Liver (tissue), 9 donors: ENCODE data around the gene MICAL3. TPM values are rescaled to one million over a fixed set of nuclear protein-coding genes. Genes with fewer than 3 reads are reported as not detected.
"Not testable (repeated sequence)": the region's sequence is repeated elsewhere in the genome, so short reads cannot be mapped to it uniquely, and the experiment has no call there.

ENCODE experiments used
- DNase-seq: peaks from one replicate; pipeline ENCODE4 v3.0.0-alpha.2; 2017; ENCODE audit warnings: low spot score
- H3K27ac ChIP-seq, 2 donors: one replicate each; pipeline ENCODE4 v1.7.0; 2013; ENCODE audit warnings: inconsistent platforms in 2 of 2, low read length in 2 of 2, control low read depth in 1 of 2, low read depth in 1 of 2, mild to moderate bottlenecking in 1 of 2
- H3K27me3 ChIP-seq, 4 donors: one replicate each; pipeline versions ENCODE4 v1.6.1 to v1.7.0; 2013; ENCODE audit warnings: low read length in 3 of 4, inconsistent platforms in 1 of 4, mild to moderate bottlenecking in 1 of 4, moderate library complexity in 1 of 4; ENCODE audit not compliant: control insufficient read depth in 4 of 4, insufficient read depth in 4 of 4
- H3K36me3 ChIP-seq, 4 donors: one replicate each; pipeline versions ENCODE4 v1.6.1 to v1.7.0; 2013; ENCODE audit warnings: low read length in 3 of 4, mild to moderate bottlenecking in 3 of 4, low read depth in 1 of 4, moderate library complexity in 1 of 4; ENCODE audit not compliant: control insufficient read depth in 4 of 4, insufficient read depth in 3 of 4
- H3K4me1 ChIP-seq, 4 donors: one replicate each; pipeline versions ENCODE4 v1.6.1 to v1.7.0; 2013; ENCODE audit warnings: low read length in 3 of 4, mild to moderate bottlenecking in 3 of 4, moderate library complexity in 1 of 4; ENCODE audit not compliant: control insufficient read depth in 4 of 4, insufficient read depth in 4 of 4
- H3K4me3 ChIP-seq, 3 donors: one replicate each; pipeline versions ENCODE4 v1.6.1 to v1.7.0; 2013; ENCODE audit warnings: low read length in 3 of 3, control low read depth in 1 of 3, low read depth in 1 of 3, mild to moderate bottlenecking in 1 of 3
- H3K9ac ChIP-seq, 2 donors: one replicate each; pipeline ENCODE4 v1.7.0; 2013; ENCODE audit warnings: low read length in 2 of 2, mild to moderate bottlenecking in 2 of 2, moderate library complexity in 2 of 2, control low read depth in 1 of 2, low read depth in 1 of 2
- H3K9me3 ChIP-seq, 4 donors: one replicate each; pipeline versions ENCODE4 v1.6.1 to v1.7.0; 2013; ENCODE audit warnings: low read length in 3 of 4; ENCODE audit not compliant: control insufficient read depth in 4 of 4
- ATF3 ChIP-seq: IDR thresholded peaks from 2 replicates; pipeline ENCODE4 v1.6.1; 2016; ENCODE audit warnings: antibody characterized with exemption
- CTCF ChIP-seq: fragments of 150-350 bp; IDR thresholded peaks from 2 replicates; pipeline ENCODE4 v1.5.1; 2017; ENCODE audit warnings: improper control_type of control experiment, low read depth, low read length; ENCODE audit not compliant: missing input control
- GABPA ChIP-seq, 2 donors: IDR thresholded peaks in 1 of 2; conservative IDR thresholded peaks in 1 of 2; 2 replicates each; pipeline ENCODE4 v1.6.1; 2016; ENCODE audit warnings: antibody characterized with exemption in 2 of 2, mild to moderate bottlenecking in 1 of 2, moderate library complexity in 1 of 2
- JUND ChIP-seq, 2 donors: IDR thresholded peaks; 2 replicates each; pipeline ENCODE4 v1.6.1; 2016; ENCODE audit warnings: antibody characterized with exemption in 2 of 2
- MAX ChIP-seq: IDR thresholded peaks from 2 replicates; pipeline ENCODE4 v1.6.1; 2016; ENCODE audit warnings: antibody characterized with exemption
- NR2F2 ChIP-seq: IDR thresholded peaks from 2 replicates; pipeline ENCODE4 v1.6.1; 2016; ENCODE audit warnings: antibody characterized with exemption
- RXRA ChIP-seq, 2 donors: IDR thresholded peaks; 2 replicates each; pipeline ENCODE4 v1.6.1; 2017 to 2018; ENCODE audit warnings: antibody characterized with exemption in 2 of 2, mild to moderate bottlenecking in 1 of 2
- SP1 ChIP-seq: IDR thresholded peaks from 2 replicates; pipeline ENCODE4 v1.6.1; 2018; ENCODE audit warnings: antibody characterized with exemption, mild to moderate bottlenecking
- YY1 ChIP-seq: IDR thresholded peaks from 2 replicates; pipeline ENCODE4 v1.6.1; 2016; ENCODE audit warnings: antibody characterized with exemption, mild to moderate bottlenecking
- ZBTB33 ChIP-seq: IDR thresholded peaks from 2 replicates; pipeline ENCODE4 v1.6.1; 2016; ENCODE audit warnings: antibody characterized with exemption
- WGBS: extraction: QIAGEN DNeasy Blood & Tissue Kit; methylation state at CpG from one replicate; pipeline ENCODE4 v1.1.7; 2013; 5-methylcytosine and 5-hydroxymethylcytosine counted together
- polyA plus RNA-seq, 2 donors: library from polyadenylated mRNA; stranded (reverse) in 1 of 2; unstranded in 1 of 2; fragments of 200-250 nt in 1 of 2; fragments of >200 nt in 1 of 2; fragmentation: Nextera tagmentation in 1 of 2; extraction: Ambion mirVana in 1 of 2; gene quantifications; one replicate each; pipeline versions ENCODE4 v1.2.1 to v1.2.3, GENCODE V29; 2013 to 2015
- total RNA-seq, 2 donors: library from RNA; depleted of rRNA; stranded (reverse); fragments of >200 nt; gene quantifications; one replicate each; pipeline ENCODE4 v1.2.3, GENCODE V29; 2014
- donor health status: healthy.
- donor health status: healthy.
- donor health status: healthy.
- donor health status: healthy.
- donor health status: healthy.

The MICAL3 gene
- total and polyA plus RNA-seq, 4 donors = 6.4 to 38.4 (median 23.4) TPM

GRCh38 chr22:17878186-17878694 lies 146.1 kb downstream of the MICAL3 start (continued):
- TF ChIP-seq NR2F2 (no peak), SP1 (no peak), GABPA (IDR thresholded peaks at IDR 0.05 in 1 of 2, conservative IDR thresholded peaks at IDR 0.05 in 1 of 2) (no peak), JUND (IDR thresholded peaks at IDR 0.05) (no peak), CTCF (no peak), YY1 (no peak)

GRCh38 chr22:17876878-17877855 lies 147.2 kb downstream of the MICAL3 start:
- not testable (repeated sequence) for H3K9me3 ChIP-seq, DNase-seq, H3K27me3 ChIP-seq, H3K4me3 ChIP-seq, H3K9ac ChIP-seq, H3K27ac ChIP-seq
- peak in 1 of 2 donors; percentile 14 for TF ChIP-seq RXRA (IDR thresholded peaks at IDR 0.05)
- TF ChIP-seq NR2F2 = peak; percentile 95
- Histone ChIP-seq H3K36me3 (peaks cover 2 to 21% (median 13%) of the 10 kb centered on the region in 4 donors), H3K4me1 (peaks cover 0 to 21% (median 12%) of the 10 kb centered on the region in 4 donors)

- Histone ChIP-seq H3K27me3 (no peaks in the 10 kb centered on the region), H3K27ac (no peak overlapping the region), H3K4me1 (peaks cover 0 to 21% (median 12%) of the 10 kb centered on the region in 4 donors), H3K36me3 (peaks cover 3 to 28% (median 17%) of the 10 kb centered on the region in 4 donors), H3K9ac (no peak overlapping the region), H3K9me3 (no peaks in the 10 kb centered on the region), H3K4me3 (no peak overlapping the region)
- no peak for TF ChIP-seq MAX
- TF ChIP-seq ZBTB33 = no peak
- TF ChIP-seq JUND (IDR thresholded peaks at IDR 0.05) = no peak
- no peak for TF ChIP-seq RXRA (IDR thresholded peaks at IDR 0.05)
- no peak for TF ChIP-seq ATF3
- 85% methylated on average over 4 of the region's 4 CpGs for WGBS
- no peak for DNase-seq
These were observed 148.0 kb downstream of the MICAL3 start for GRCh38 chr22:17876306-17876831.
